HG03457 (cell line): Measurements from ENCODE around the gene POLR1F.
A peak's percentile ranks its signal among the peaks of the same experiment; 100 is the strongest.
"Not testable (repeated sequence)": the region's sequence is repeated elsewhere in the genome, so short reads cannot be mapped to it uniquely, and the experiment has no call there.

Experiments used
- ATAC-seq: cut with Tn5 transposase; IDR thresholded peaks from one replicate; pipeline ENCODE4 v1.9.1; 2021; ENCODE audit warnings: moderate number of reproducible peaks; ENCODE audit not compliant: unreplicated experiment

The POLR1F gene, protein sequence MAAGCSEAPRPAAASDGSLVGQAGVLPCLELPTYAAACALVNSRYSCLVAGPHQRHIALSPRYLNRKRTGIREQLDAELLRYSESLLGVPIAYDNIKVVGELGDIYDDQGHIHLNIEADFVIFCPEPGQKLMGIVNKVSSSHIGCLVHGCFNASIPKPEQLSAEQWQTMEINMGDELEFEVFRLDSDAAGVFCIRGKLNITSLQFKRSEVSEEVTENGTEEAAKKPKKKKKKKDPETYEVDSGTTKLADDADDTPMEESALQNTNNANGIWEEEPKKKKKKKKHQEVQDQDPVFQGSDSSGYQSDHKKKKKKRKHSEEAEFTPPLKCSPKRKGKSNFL

DNA sequence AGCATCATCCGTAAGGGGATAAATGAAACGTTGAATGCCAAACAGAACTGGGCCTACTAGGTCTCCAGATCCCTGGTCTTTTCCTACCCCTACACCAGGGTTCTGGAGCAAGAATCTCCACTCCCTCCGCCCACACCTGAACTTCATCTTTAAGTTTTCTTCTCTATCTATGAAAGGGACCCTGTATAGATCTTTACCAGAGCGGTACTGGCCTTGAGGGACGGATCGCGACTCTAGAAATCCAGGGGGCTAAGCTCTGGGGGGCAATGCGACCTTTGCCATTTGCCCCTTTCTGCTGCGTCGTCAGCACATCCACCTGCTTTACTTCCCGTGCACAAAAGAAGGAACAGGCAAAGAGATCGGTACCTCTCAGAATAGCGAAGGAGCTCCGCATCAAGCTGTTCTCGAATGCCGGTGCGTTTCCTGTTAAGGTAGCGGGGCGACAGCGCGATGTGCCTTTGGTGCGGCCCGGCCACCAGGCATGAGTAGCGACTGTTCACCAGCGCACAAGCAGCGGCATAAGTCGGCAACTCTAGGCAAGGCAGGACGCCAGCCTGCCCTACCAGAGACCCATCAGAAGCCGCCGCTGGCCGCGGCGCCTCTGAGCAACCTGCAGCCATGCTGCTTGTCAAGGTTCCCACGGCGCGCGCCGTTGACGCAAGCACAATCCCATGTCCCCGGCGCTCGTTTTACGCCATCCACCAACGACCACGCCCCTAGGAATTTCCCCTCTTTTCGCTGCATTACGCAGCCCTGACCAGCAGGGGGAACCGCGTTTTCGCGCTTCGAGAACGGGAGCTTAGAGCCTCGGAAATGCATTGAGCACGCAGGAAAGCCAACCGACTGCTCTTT, at the start of gene POLR1F:
Gene POLR1F (minus strand): TSS at position 641 of the 852 bp plus-strand sequence. CDS start 21 bp downstream, at position 620.
- peak; percentile 96 for ATAC-seq

DNA sequence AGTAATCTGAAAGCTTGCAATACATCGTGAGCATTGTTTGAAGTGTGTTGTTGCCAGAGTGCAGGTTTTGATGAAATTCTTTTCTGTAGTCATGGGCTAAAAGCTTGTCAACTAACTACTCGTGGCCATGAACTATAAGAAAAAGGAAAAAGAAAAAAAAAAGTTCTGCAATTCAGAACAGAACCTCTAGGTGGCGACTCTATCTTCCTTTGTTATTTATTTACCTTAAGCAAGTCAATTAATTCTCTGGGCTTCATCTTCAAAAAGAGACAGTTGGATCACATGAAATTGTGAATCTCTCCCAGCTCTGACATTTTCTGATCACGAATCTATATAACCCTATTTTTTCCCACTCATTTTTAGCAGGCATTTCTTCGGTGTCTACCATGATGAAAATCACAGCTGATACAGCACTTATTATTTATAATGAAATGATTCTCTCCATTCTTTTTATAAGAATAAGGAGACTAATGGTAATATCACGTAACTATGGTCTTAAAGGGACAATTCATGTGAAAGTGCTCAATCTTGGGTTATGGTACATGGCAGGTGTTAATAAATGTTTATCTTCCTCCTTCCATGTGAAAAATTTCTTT, 45.8 kb upstream of the POLR1F start:
- ATAC-seq, result no peak

DNA sequence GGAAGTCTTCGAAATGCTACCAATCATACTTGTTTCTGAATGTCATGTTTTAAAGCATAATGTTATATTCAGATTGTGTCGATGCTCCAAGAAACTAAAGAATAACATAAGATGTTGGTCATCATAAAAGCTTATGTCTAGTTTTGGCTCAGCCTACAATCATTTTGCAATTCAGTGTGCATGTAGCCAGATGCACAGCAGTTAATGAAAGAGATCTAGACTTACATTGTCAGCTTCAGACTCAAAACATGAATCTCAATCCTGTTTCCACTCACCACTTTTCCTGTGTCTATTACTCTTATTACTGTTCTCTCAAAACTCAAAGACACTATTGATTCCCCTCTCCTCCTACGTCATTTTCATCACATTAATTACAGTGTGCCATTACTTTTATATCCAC, 43.2 kb upstream of the POLR1F start:
- no peak for ATAC-seq

DNA sequence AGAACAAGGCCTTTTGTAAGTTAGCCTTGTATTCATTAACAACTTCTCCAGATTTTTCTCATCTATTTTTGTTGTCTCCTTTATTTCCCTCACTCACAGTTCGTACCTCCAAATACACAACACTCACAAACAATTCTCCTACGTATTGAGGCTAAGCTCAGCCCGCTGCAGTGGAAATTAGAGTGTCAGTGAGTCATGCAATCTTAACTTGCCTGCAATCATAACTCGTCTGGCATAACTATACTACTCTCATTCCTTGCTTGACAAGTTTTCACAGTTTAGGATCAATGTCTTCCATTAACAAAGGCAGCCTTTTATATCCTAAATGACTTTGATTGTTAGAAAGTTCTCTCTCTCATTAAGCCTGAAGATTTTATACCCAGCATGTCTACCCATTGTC, 40.8 kb upstream of the POLR1F start:
- ATAC-seq, result no peak

DNA sequence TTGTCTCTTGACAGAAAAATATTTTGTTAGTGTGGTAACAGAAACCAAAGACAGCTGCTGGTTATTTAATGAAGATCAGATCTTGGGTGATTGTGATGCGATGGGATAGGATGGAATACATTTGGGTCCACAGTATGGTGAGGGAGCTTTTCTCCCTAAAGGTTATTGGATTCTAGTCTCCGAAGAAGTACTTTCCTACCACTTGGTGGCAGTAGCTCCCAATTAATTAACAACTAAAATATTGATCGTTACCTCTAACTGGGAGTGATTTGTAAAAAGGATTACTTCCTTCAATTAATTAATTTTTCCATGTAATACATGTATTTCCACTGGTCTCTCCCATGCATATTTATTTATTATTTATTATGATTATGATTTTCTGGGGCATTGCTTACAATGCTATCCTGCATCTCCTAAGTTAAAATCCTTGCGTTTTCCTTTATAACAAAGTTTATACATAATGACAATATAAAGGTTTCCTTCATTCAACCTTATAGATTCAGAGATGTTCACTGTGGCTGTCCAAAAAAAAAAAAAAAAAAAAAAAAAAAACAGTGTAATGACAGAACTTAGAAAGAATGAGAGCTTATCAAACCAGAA, 39.0 kb upstream of the POLR1F start:
- no peak for ATAC-seq

DNA sequence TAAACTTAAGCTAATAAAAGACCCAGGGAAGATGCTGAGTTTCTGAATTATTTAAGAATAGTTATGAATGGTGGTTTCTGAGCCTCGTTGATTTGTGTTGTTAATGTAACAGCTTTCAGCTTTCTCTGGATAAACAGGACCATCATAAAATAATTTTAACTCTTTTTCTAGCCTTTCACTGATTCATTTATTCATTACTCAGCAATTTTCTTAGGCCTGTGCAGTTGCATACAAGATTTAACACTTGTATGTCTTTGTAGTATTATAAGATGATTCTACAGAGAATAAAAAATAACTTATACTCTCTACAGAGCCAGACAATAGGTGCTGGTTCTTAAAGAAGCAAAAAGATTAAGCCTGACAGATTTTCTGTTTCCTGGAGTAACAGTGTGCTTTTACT, 35.2 kb upstream of the POLR1F start:
- no peak for ATAC-seq

DNA sequence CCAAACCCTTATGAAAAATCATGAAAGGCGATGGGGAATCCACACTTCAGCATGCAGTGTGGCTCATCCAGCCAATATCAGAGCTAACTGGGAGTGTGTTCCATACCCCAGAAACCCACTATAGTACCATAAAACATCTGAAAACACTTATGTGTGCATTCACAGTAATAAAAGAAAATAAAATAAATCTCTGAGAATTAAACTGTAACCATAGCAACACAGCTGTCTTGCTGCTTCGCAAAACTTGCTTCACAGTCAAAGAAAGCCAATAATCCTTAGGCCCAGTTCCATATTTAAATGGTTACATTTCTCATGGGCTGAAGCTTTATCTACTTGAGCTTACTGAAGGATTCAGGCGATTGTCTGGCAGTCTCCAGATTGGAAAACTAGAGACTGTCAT, 19.9 kb upstream of the POLR1F start:
- ATAC-seq, result no peak

DNA sequence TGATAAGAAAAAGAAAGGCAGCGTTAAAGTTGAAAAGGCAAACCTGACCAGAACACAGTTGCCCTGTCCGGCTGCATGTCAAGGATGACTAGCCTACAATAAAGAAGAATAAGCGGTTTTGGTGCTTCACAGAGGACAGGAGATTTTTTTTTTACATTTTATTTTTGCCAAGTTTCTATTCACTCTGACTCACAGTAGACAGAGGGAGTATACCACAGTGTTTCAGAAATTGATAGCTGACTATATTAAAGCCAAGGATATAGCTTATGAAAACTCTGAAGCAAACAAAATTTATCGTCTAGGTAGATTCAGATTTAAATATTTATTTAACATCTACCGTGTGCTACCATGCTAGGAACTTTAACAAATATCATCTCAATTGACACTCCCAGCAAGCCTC, 16.9 kb upstream of the POLR1F start:
- ATAC-seq, result no peak

DNA sequence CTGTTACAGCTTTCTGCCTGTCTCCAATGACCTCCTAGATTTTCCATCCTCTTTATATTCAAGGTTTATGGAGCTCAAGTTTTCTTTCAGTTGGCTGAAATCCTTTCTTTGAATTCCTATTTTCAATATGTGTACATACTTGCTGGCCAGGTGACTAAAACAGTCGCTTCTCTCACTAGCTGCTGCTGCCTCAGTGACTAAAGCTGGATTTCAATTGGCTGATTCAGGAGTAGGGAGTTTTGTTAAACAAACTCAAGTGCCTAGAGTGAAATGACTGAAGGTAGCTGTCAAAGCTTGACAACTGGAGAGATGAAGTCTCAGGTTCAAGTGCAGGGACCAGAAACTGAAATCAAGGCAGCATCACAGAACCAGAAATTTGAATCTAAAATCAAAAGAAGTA, 6.7 kb upstream of the POLR1F start:
- ATAC-seq, result no peak

DNA sequence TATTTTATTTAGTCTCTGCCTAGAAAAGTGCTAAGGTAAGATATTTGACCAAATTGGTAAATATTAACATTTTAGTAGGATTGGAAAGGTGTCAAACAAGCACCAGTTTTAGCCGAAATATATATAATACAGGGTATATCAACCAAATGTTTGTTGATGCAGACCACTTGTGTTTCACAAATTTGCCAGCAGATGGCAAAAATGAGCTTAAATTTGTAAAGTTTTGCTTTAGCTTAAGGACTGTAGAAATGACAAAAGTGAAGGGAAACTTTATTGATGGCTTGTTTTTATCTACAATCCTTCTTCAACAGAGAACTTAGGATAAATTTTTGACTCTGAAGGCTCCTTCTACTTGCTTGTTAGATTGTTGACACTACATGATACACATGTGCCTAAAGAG, 4.8 kb upstream of the POLR1F start:
- no peak for ATAC-seq

DNA sequence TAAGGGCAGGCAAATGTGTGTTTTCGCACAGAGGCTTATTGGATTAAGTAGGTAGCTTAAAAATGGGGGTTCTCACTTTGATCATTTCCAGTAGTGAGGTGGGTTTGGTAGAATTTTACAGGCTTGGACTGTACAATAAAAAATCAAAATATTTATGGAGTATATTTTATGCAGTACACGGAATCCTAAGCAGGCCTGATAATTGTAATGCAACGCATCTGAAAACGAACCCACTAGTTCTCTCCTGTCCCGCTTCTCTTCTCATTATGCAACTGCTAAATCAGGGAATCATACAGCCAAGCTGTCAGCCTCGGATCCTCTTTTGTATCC, 377 bp upstream of the POLR1F start:
- peak; percentile 1 for ATAC-seq

DNA sequence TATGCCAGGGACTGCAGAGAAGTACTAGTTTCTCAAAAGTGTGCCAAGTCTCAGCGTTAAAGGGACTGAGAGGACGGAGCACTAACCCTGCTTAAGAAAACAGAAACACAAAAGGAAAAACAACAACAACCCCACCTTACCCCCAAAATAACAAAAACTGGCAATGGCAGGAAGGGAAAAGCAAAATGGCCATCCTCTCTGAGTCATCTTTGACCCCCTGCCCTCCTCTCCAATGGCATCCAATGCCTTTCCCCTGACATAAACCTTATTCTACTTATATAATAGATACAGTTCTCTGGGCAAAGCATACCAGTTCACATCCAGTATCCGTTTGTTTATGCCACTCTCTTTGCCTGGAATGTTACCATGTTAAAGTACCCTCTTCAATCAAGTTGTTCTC, 1.6 kb downstream of the POLR1F start:
- ATAC-seq, result no peak

DNA sequence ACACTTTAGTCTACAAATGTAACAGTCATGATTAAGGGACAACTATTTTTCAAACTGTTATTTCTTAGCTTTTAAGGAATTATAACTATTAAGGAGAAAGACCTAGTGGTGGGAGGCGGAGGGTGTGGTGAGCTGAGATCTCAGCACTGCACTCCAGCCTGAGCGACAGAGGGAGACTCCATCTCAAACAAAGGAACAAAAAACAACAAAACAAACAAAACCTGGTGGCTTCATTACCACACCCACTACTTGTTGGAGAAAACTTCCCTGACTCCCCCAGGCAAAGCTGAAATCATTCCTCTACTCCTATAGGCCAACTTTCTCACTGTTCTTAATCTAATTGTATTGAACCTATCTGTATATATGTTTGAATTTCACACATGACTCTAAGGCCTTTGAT, 3.2 kb downstream of the POLR1F start:
- no peak for ATAC-seq

DNA sequence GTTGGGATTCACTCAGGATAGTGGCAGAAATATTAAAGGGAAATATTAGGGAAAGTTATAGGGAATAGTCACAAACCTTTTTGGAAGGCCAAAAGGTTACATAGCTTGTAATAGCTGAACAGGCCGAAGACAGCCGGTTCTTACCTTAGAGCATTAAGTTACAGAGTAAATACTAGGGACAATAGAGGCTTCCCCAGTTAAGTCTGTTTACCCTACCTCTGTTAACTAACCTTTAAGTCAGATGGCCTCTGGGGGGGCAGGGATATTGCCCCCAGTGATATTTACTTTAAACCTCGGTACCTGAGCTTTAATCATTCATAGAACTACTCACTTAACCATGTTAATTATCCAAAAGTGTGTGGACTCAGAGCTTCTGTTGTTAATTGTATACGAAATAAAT, 7.4 kb downstream of the POLR1F start:
- ATAC-seq, result no peak

DNA sequence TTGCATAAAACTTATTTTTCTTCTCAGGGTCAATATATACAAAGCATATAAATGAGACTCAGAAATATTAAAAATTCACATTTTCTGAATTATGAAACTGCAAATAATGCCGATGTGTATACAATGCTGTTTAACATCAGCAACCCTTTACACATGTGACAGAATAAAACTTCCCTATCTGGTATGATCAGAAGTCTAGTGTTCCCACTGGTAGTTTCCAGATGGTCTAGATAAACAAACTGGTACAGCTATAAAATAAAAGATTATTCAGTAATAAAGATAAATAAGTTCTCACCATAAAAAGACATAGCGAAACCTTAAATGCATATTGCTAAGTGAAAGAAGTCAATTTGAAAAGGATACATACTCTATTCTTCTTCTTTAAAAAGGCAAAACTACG, 7.9 kb downstream of the POLR1F start:
- ATAC-seq, result no peak

DNA sequence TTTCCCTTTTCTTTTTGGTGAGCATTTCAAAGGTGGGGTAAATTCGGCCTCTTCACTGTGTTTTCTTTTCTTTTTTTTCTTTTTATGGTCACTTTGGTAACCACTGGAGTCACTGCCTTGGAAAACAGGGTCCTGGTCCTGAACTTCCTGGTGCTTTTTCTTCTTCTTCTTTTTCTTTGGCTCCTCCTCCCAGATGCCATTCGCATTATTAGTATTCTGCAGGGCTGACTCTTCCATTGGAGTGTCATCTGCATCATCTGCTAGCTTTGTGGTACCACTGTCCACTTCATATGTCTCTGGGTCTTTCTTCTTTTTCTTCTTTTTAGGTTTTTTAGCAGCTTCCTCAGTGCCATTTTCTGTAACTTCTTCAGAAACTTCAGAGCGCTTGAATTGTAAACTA, 10.5 kb downstream of the POLR1F start:
- no peak for ATAC-seq

DNA sequence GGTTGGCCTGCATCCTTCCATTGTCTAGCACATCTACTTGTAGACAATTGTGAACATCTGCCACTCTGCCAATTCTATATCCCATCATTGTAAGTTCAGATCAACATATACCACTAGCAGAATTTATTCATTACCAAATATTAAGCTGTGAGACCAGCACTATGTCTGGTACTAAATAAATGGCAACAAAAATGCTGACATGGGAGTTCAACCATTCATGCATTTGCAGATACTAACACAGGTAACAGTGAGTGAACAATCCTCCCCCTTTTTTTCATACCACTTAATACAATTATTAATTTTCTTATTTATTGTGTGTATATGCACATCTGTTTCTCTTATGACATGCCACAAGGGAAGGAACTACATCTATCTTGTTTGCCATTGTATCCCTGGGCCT, 11.9 kb downstream of the POLR1F start:
- ATAC-seq, result no peak

DNA sequence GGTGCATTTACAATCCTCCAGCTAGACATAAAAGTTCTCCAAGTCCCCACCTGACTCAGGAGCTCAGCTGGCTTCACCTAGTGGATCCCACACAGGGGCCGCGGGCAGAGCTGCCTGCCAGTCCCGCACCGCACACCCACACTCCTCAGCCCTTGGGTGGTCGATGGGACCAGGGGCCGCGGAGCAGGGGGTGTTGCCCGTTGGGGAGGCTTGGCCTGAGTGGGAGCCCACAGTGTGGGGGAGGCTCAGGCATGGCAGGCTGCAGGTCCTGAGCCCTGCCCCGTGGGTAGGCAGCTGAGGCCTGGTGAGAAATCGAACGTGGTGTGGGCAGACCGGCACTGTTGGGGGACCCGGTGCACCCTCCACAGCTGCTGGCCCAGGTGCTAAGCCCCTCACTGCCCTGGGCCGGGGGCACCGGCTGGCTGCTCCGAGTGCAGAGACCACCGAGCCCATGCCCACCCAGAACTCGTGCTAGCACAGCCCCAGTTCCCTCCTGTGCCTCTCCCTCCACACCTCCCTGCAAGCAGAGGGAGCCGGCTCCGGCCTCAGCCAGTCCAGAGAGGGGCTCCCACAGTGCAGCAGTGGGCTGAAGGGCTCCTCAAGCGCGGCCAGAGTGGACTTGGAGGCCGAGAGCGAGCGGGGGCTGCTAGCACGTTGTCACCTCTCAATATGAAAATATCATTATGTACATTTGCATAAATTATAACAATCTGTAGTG, 16.6 kb downstream of the POLR1F start:
- no peak for ATAC-seq

DNA sequence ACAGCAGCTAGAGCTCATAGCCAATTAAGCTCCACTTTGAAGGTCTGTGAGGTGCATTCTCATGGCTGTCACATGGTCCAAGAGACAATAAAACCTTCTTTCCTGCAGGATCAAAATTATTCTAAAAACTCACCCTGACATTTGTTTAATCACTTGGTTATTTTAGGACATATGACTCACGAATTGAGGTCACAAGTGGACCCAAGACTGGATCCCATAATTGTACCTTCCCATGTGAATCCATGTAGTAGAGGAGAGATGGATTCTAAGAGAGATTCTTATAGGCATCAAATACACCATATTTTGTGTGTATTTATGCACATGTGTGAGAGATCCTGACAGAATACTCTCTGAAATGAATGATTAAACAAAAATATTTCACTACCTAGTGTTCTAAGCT, 18.1 kb downstream of the POLR1F start:
- ATAC-seq, result no peak

DNA sequence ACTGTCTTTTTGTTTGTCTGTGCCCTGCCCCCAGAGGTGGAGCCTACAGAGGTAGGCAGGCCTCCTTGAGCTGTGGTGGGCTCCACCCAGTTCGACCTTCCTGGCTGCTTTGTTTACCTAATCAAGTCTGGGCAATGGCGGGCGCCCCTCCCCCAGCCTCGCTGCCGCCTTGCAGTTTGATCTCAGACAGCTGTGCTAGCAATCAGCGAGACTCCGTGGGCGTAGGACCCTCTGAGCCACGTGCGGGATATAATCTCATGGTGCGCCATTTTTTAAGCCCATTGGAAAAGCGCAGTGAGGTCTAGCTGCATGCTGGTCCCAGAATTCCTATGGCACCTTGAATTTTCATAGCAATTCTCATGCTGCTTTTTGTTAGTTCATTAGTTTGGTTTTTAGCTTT, 19.7 kb downstream of the POLR1F start:
- ATAC-seq, result not testable (repeated sequence)

DNA sequence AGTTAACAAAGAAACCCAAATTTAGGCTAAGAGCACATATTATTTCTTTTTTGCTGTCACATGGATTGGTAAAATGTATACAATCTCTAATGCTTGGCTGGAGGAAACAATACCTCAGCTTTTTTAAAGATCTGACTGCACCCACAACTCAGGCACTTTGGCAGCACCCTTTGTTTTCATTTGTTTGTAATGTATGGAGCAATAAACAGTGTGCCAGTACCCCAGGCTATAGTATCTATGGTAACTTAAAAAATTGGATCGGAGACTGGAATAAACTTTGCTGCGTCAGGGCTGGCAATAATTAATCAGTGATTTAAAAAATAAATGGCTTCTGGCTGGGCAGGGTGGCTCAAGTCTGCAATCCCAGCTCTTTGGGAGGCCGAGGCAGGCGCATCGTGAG, 27.2 kb downstream of the POLR1F start:
- ATAC-seq, result no peak
